GM12801 (cell line): ENCODE measurements around the gene VPS26A.

Experiments
- TF ChIP-seq, protein P1 (sequence below): IDR thresholded peaks from one replicate; pipeline ENCODE4 v1.5.1; 2011; ENCODE audit warnings: control low read depth; ENCODE audit not compliant: insufficient read length; ENCODE audit errors: extremely low read depth

VPS26A gene

DNA sequence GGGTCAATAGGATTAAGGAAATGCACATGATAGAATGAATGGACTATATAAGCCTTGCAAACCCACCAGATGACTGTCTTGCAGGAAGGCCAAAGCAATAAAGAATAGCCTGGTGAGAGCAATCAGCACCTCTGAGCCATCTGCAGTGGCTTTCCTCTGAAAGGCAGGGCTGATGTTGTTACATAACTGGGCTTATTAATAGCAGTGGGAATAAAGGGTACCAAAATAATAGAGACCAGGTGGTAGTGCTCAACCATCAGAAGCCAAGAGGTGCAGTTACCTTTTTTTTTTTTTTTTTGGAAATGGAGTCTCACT, 16.8 kb upstream of the VPS26A start:
- TF ChIP-seq, protein P1, sequence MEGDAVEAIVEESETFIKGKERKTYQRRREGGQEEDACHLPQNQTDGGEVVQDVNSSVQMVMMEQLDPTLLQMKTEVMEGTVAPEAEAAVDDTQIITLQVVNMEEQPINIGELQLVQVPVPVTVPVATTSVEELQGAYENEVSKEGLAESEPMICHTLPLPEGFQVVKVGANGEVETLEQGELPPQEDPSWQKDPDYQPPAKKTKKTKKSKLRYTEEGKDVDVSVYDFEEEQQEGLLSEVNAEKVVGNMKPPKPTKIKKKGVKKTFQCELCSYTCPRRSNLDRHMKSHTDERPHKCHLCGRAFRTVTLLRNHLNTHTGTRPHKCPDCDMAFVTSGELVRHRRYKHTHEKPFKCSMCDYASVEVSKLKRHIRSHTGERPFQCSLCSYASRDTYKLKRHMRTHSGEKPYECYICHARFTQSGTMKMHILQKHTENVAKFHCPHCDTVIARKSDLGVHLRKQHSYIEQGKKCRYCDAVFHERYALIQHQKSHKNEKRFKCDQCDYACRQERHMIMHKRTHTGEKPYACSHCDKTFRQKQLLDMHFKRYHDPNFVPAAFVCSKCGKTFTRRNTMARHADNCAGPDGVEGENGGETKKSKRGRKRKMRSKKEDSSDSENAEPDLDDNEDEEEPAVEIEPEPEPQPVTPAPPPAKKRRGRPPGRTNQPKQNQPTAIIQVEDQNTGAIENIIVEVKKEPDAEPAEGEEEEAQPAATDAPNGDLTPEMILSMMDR, result no peak

DNA sequence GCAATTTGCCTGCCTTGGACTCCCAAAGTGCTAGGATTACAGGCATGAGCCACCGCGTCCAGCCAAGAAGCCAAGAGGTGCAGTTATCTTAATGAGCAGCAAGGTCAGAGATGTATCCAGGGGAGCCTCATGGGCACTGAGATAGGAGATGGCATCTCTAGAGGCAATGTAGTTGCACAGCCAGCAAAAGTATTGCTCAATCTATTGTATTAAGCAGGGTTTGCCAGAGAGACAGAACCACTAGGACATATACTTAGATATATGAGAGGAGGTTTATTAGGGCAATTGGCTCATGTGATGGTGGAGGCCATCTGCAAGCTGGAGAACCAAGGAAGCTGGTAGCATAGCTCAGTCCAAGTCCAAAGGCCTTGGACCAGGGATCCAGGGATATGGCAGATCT, 16.3 kb upstream of the VPS26A start:
- TF ChIP-seq, protein P1, result no peak

DNA sequence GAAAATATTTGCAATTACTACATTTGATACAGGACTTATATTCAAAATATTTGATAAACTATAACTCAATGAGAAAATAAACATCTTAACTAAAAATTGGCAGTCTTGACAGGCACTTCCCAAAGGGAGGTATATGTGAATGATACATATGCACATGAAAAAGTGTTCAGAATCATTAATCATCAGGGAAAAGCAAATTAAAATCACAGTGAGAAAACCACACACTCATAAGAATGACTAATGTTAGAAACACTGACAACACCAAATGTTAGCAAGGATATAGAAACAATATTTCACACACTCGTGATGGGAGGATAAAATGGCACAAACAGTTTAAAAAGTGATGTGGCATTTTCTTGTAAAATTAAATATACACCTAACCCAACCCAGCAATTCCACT, 4.1 kb upstream of the VPS26A start:
- TF ChIP-seq, protein P1, result no peak

DNA sequence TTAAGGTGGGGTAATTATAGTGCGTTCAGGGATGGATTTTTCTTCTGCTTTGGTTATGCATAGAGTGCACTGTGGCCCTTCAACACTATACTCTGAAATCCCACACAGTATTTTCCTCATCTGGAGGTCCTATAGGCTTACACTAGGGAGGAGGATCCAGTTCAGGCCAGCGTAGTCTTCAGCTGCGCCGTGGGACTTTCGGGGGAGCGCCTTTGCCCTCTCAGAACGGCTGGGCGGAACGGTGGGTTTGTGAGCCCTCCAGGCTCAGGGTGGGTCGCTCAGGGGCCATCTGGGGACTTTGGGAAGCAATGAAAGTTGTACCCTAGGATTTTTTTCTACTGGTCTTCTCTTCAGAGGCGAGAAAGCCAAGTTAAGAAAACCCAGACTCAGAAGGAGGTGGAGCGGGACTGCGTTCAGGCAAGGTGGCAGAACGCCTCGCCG, 652 bp upstream of the VPS26A start:
- TF ChIP-seq, protein P1, result no peak

DNA sequence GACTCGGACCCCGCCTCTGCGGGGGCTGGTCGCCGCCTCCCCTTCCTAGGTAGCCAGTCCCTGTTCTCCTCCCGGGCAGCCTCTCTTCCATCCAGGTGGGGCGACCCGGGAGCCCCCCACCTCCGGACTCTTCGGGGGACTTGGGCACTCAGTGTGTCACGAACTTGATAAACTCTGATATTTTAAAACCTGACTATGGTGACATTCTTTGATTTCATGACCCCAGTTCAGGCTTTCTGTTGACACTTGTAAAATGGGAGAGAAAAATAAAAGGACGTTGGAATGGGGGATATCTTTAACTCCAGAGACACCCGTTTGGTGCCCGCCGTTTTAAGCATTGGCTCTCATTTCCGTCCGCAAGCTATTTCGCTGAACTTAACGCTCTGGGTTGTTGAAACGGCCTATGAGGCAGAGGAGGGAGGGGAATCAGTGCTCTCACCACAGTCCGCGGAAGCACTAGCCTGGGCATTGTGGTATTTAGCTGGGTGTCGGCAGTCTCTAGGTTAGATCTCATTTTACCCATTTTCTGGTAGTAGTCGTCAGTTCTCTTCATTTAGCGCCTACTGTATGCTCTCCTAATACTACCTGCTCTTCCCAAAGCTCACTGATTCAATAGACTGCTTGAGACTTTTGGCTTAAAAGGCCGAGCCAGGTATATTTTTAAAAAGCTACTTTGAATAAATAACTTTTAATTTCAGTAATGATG, 738 bp downstream of the VPS26A start:
- TF ChIP-seq, protein P1, result no peak

DNA sequence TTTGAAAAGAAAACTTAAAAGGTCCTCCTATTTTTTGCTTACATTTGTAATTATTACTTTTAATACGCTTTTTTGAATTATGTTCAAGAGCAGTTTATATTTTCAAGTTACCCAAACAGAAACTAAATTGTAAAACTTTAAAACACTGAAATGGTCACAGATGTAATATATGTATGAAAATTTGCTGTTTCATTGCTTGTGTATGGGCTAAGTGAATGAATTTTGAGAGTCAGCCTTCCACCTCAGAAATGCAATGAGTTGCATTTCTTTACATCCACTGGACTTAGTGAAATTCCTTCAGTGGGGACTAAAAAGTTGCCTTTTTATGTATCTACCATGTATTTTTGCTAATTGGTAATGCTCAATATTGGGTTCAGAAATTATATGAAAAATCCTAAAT, 1.6 kb downstream of the VPS26A start:
- TF ChIP-seq, protein P1, result no peak

DNA sequence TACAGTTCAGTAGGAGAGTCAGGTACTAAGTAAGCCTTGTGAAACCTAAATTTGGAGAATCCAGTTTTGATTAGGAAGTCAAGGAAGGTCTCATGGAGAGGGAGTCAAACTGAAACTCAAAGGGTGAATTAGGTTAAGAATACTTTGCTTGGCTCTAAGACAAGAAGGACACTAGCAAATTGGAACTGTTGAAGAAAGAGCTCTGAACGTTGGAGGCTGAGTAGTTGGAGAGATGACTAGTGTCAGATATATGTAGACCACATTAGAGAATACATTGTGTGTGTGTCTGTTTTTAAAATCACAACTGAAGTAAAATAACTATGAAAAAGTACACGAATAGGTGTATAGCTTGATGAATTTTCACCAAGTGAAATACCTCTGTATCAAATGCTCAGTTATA, 6.3 kb downstream of the VPS26A start:
- TF ChIP-seq, protein P1, result no peak
